GM12872 (cell line): ENCODE measurements around the gene MAPRE3.

Experiments used
- TF ChIP-seq, protein P1 (sequence below): IDR thresholded peaks from 3 replicates; pipeline ENCODE4 v1.5.1; 2011; ENCODE audit warnings: low read depth, mild to moderate bottlenecking, low read length, moderate library complexity; ENCODE audit not compliant: insufficient read depth

The MAPRE3 gene

DNA sequence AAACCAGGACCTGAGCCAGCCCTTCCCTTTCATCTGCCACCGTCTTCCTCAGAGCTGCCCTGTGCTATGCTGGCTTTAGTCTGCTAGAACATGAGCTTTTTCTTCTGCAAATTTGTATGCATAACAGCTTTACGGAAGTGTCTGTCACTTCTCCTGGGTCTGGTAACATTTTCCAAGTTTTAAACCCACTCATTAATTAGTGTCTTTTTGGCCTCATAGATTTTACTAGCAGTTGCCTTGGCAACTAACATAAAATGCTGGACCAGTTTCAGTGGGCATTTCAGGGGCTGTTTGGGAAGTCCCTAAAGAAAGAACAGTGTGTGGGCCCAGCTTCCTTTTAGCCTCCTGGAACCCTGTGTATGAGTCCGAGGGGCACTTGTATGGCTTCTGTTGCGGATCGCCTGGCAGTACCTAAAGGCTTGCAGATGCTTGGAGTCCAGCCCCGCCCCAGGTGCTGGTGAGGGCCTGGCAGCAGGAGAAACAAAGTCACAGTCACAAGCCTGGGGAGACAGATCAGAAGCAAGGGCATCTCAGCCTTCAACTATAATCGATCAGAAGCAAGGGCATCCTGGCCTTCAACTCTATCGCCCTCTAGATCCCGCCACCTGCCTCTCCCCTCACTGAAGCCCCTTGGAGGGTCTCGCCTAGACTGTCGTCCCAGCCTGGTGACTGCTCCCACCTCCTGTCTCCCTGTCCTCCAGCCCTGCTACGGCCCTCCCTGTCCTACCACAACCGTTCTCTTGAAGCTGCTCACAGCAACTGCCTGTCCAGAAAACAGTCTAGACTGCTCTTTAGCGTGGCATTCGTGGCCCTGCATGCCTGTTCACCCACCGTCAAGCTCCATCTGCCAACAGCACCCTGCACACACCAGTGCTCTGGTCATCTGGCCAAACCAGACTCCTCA is 36.8 kb upstream of the MAPRE3 start:
- TF ChIP-seq, protein P1, sequence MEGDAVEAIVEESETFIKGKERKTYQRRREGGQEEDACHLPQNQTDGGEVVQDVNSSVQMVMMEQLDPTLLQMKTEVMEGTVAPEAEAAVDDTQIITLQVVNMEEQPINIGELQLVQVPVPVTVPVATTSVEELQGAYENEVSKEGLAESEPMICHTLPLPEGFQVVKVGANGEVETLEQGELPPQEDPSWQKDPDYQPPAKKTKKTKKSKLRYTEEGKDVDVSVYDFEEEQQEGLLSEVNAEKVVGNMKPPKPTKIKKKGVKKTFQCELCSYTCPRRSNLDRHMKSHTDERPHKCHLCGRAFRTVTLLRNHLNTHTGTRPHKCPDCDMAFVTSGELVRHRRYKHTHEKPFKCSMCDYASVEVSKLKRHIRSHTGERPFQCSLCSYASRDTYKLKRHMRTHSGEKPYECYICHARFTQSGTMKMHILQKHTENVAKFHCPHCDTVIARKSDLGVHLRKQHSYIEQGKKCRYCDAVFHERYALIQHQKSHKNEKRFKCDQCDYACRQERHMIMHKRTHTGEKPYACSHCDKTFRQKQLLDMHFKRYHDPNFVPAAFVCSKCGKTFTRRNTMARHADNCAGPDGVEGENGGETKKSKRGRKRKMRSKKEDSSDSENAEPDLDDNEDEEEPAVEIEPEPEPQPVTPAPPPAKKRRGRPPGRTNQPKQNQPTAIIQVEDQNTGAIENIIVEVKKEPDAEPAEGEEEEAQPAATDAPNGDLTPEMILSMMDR, result no peak

DNA sequence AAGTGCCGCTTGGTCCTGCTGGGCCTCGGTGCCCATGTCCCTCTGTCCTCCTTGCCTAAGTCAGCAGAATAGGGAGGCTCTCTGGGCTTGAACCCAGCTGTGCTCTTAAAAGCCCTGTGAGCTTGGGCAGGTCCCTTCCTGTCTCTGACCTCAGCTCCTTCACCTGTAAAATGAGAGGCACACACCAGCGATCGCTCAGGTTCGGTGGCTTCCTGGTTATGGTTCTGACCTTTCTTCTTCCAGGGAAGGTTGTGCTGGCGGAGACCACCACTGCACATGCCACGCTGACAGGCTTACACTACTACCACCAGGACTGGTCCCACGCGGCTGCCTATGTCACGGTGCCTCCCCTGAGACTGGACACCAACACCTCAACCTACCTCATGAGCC is 36.1 kb upstream of the MAPRE3 start:
- TF ChIP-seq, protein P1, result no peak

DNA sequence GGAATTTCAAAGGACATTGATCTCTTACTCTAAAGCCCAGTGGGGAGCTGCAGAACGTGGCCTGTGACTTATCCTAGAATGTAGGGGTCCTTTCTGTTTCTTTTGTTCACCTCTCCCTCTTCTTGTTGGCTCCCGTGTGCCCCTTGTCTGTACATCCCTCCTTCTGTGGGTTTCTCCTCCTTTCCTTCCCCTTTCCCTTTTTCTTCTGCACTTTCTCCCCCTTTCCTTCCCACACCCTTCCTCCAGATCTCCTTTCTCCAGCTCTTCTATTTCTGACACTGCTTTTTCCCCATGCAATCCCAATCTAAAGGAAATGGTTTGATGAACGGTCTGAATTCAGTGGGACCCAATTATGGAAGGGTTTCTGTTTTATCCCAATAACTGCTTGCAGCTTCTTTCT is 35.5 kb upstream of the MAPRE3 start:
- TF ChIP-seq, protein P1, result no peak

- TF ChIP-seq, protein P1, result no peak
These were observed 33.6 kb upstream of the MAPRE3 start for GRCh38 chr2:26936855-26937254.

GRCh38 chr2:26938399-26939118 is 31.9 kb upstream of the MAPRE3 start:
- TF ChIP-seq, protein P1, result no peak

DNA sequence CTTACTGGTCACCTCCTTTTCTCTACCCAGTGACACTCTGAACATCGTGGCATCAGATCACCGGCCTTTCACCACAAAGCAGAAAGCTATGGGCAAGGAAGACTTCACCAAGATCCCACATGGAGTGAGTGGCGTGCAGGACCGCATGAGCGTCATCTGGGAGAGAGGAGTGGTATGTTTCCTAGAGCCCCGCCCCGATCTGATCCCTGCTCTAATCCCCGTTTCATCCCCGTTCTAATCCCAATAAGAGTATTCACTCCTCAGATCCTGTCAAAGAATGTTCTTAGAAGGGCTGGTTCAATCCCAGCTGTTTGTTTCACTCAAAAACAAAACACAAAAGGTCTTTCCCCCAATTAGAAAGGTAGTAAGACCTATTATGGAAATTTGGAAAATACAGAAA is 30.4 kb upstream of the MAPRE3 start:
- TF ChIP-seq, protein P1, result no peak

DNA sequence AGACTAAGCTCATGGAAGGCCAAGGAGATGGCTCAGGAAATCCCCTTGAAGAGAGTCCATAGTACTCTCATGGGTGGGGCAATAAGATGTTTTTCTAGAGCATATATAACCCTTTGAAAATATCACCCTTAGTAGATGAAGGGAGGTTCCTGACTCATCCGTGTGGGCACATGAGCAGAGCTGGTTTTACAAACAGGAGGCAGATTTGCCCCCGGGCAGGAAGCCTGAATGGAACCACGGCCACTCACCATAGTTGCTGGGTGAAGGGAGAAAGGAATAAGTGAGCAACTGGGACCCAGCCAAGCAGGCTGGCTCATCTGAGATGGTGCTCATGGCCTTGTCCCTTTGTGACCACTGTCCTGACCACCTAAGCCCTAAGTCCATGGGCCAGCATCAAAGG is 29.0 kb upstream of the MAPRE3 start:
- TF ChIP-seq, protein P1, result no peak
